Nephron (organoid): ENCODE data around the gene OR2M5.

Experiments used
- H3K27ac Mint-ChIP-seq, 3 experiments: 2 replicates each; pipeline ENCODE4 v1.8.0; 2020; ENCODE audit warnings: mixed read lengths in 3 of 3, mild to moderate bottlenecking in 2 of 3, moderate library complexity in 1 of 3
- H3K27me3 Mint-ChIP-seq: 2 replicates; pipeline ENCODE4 v1.8.0; 2021; ENCODE audit warnings: low read depth, mild to moderate bottlenecking, moderate library complexity, mixed read lengths
- H3K36me3 Mint-ChIP-seq: 2 replicates; pipeline ENCODE4 v1.8.0; 2020; ENCODE audit warnings: low read depth, mixed read lengths
- H3K4me1 Mint-ChIP-seq: 2 replicates; pipeline ENCODE4 v1.8.0; 2020; ENCODE audit warnings: mixed read lengths
- H3K4me3 Mint-ChIP-seq, 3 experiments: 2 replicates each; pipeline ENCODE4 v1.8.0; 2020; ENCODE audit warnings: mild to moderate bottlenecking in 3 of 3, mixed read lengths in 3 of 3, moderate library complexity in 2 of 3
- H3K9me3 Mint-ChIP-seq: 2 replicates; pipeline ENCODE4 v1.8.0; 2020; ENCODE audit warnings: mixed read lengths
- TF ChIP-seq, protein P1 (sequence below), 3 experiments: fragments of 200-600 bp; sonication (generic); IDR thresholded peaks; one replicate each; pipeline ENCODE4 v1.5.0; 2021; ENCODE audit warnings: antibody characterized with exemption in 3 of 3; ENCODE audit not compliant: unreplicated experiment in 3 of 3

OR2M5 gene

GRCh38 chr1:248144513-248145198 is at the start of gene OR2M5:
TSS of gene OR2M5 (plus strand) at chr1:248145148. CDS start at chr1:248145148, 0 bp downstream.
- Mint-ChIP-seq H3K9me3 (peaks cover 61% of the 10 kb centered on the region), H3K4me3 (no peak within 1 kb of the TSS), H3K36me3 (no peaks in the 10 kb centered on the region), H3K4me1 (no peaks in the 10 kb centered on the region), H3K27ac (no peak within 1 kb of the TSS), H3K27me3 (no peaks in the 10 kb centered on the region)
- TF ChIP-seq, protein P1, sequence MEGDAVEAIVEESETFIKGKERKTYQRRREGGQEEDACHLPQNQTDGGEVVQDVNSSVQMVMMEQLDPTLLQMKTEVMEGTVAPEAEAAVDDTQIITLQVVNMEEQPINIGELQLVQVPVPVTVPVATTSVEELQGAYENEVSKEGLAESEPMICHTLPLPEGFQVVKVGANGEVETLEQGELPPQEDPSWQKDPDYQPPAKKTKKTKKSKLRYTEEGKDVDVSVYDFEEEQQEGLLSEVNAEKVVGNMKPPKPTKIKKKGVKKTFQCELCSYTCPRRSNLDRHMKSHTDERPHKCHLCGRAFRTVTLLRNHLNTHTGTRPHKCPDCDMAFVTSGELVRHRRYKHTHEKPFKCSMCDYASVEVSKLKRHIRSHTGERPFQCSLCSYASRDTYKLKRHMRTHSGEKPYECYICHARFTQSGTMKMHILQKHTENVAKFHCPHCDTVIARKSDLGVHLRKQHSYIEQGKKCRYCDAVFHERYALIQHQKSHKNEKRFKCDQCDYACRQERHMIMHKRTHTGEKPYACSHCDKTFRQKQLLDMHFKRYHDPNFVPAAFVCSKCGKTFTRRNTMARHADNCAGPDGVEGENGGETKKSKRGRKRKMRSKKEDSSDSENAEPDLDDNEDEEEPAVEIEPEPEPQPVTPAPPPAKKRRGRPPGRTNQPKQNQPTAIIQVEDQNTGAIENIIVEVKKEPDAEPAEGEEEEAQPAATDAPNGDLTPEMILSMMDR (IDR thresholded peaks at IDR 0.05; ENCODE audit: unreplicated experiment in 3 of 3) = no peak

- Mint-ChIP-seq H3K27me3 (no peaks in the 10 kb centered on the region), H3K27ac (no peak overlapping the region), H3K4me1 (no peaks in the 10 kb centered on the region), H3K9me3 (peaks cover 57% of the 10 kb centered on the region), H3K36me3 (no peaks in the 10 kb centered on the region), H3K4me3 (no peak overlapping the region)
- TF ChIP-seq, protein P1 (IDR thresholded peaks at IDR 0.05; ENCODE audit: unreplicated experiment in 3 of 3) = no peak
Observed at GRCh38 chr1:248098529-248098928, 46.4 kb upstream of the OR2M5 start.

GRCh38 chr1:248102847-248103246 is 42.1 kb upstream of the OR2M5 start:
- no peaks in the 10 kb centered on the region for H3K27me3 Mint-ChIP-seq
- no peaks in the 10 kb centered on the region for H3K4me1 Mint-ChIP-seq
- TF ChIP-seq, protein P1 (IDR thresholded peaks at IDR 0.05; ENCODE audit: unreplicated experiment in 3 of 3) = no peak
- no peak overlapping the region for H3K27ac Mint-ChIP-seq
- H3K9me3 Mint-ChIP-seq = peaks cover 49% of the 10 kb centered on the region
- H3K36me3 Mint-ChIP-seq = no peaks in the 10 kb centered on the region
- no peak overlapping the region for H3K4me3 Mint-ChIP-seq

DNA sequence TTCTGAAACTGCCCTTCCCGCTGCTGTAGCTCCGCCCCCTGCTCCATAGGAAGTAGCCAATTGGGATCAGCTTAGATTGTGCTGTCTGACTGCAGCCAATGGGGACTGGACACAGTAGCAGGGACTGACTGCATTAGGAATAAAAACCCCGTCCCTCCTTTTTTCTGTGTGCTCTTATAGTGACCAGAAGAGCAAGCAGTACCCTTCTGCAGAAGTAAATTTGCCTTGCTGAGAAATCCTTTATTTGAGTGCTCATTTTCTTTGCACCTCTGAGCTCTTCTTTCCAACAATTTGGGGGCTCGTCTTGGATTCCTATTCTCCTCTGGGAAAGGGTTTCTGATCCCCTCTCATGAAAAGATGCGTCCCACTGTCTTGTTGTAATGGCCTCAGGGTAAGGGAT is 33.8 kb upstream of the OR2M5 start:
- no peaks in the 10 kb centered on the region for H3K4me1 Mint-ChIP-seq
- H3K36me3 Mint-ChIP-seq = no peaks in the 10 kb centered on the region
- H3K9me3 Mint-ChIP-seq = peaks cover 51% of the 10 kb centered on the region
- H3K4me3 Mint-ChIP-seq = no peak overlapping the region
- TF ChIP-seq, protein P1 (IDR thresholded peaks at IDR 0.05; ENCODE audit: unreplicated experiment in 3 of 3) = no peak
- no peaks in the 10 kb centered on the region for H3K27me3 Mint-ChIP-seq
- no peak overlapping the region for H3K27ac Mint-ChIP-seq

DNA sequence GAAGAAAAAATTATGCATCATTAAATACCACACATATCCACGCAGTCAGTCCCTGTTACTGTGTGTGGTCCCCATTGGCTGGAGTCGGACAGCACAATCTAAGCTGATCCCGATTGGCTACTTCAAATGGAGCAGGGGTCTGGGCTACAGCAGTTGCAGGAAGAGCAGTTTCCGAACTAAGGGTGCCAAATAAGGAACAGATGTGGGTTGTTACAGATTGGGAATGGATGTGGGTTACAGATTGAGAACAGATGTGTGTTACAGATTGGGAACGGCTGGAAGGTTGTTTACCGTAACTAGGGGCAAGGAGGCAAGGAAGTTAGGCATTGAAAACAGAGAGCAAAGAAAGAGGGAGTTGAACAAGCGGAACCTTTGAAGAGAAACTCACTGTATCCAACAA is 30.1 kb upstream of the OR2M5 start:
- no peaks in the 10 kb centered on the region for H3K36me3 Mint-ChIP-seq
- H3K9me3 Mint-ChIP-seq = peaks cover 31% of the 10 kb centered on the region
- H3K27me3 Mint-ChIP-seq = no peaks in the 10 kb centered on the region
- no peaks in the 10 kb centered on the region for H3K4me1 Mint-ChIP-seq
- TF ChIP-seq, protein P1 (IDR thresholded peaks at IDR 0.05; ENCODE audit: unreplicated experiment in 3 of 3) = no peak
- no peak overlapping the region for H3K27ac Mint-ChIP-seq
- no peak overlapping the region for H3K4me3 Mint-ChIP-seq

GRCh38 chr1:248127653-248128052 is 17.3 kb upstream of the OR2M5 start:
- no peak overlapping the region for H3K27ac Mint-ChIP-seq
- H3K4me3 Mint-ChIP-seq = no peak overlapping the region
- H3K9me3 Mint-ChIP-seq = peaks cover 71% of the 10 kb centered on the region
- peaks cover under 1% of the 10 kb centered on the region for H3K36me3 Mint-ChIP-seq
- TF ChIP-seq, protein P1 (IDR thresholded peaks at IDR 0.05; ENCODE audit: unreplicated experiment in 3 of 3) = no peak
- H3K4me1 Mint-ChIP-seq = no peaks in the 10 kb centered on the region
- no peaks in the 10 kb centered on the region for H3K27me3 Mint-ChIP-seq
